ENCODE data around the gene FAM162A. TPM values are rescaled to one million over a fixed set of nuclear protein-coding genes. Genes with fewer than 3 reads are reported as not detected.

FAM162A gene
- total and polyA plus RNA-seq, 2 donors (not counting 3 experiments of a cell fraction or from before 2014, with no cell fraction given): 12.6 to 23.4 TPM

- Histone ChIP-seq H3K9me1 (replicated peaks; ENCODE audit: control insufficient read depth, extremely low read depth, insufficient read depth, low read length) (no peaks in the 10 kb centered on the region), H3K27ac (ENCODE audit: insufficient read depth, low read depth, low read length) (no peak overlapping the region), H3K27me3 (ENCODE audit: control insufficient read depth in 2 of 2, insufficient read depth in 2 of 2, low read length in 2 of 2) (no peaks in the 10 kb centered on the region), H3K4me2 (ENCODE audit: insufficient read depth, low read length) (no peak overlapping the region), H3K36me3 (ENCODE audit: control insufficient read depth in 2 of 2, extremely low read depth in 1 of 2, insufficient read depth in 2 of 2, low read length in 2 of 2) (no peaks in the 10 kb centered on the region), H2AFZ (ENCODE audit: low read depth, low read length) (no peak overlapping the region), H3K9me3 (replicated peaks; ENCODE audit: control insufficient read depth, insufficient read depth, low read length) (no peaks in the 10 kb centered on the region), H3K4me3 (replicated peaks in 1 of 3; ENCODE audit: insufficient read depth in 1 of 3, low read depth in 1 of 3, low read length in 3 of 3) (no peak overlapping the region), H3K4me1 (ENCODE audit: control insufficient read depth, extremely low read depth, insufficient read depth, low read length) (no peaks in the 10 kb centered on the region), H3K79me2 (ENCODE audit: control insufficient read depth, insufficient read depth, low read length) (no peaks in the 10 kb centered on the region), H4K20me1 (replicated peaks; ENCODE audit: control insufficient read depth, extremely low read depth, insufficient read depth, low read length) (no peaks in the 10 kb centered on the region), H3K9ac (replicated peaks; ENCODE audit: extremely low read depth, insufficient read depth, low read length) (no peak overlapping the region)
- ChIA-PET CTCF (no interaction called here), POLR2A (no interaction called here)
- dilution Hi-C loops (cut with MboI; ENCODE audit: extremely low pct_ligation_motif_present, low sequenced_read_pairs): no loop called here
- BruUV-seq (replicated peaks): no TSS peak
- DNase-seq (ENCODE audit: low read depth, low spot score): no peak
- no peak for TF ChIP-seq POLR2AphosphoS5 (IDR thresholded peaks at IDR 0.05; ENCODE audit: insufficient read depth, low read depth, low read length)
- TF ChIP-seq MAX (IDR thresholded peaks at IDR 0.05; ENCODE audit: insufficient read depth, insufficient read length): no peak
- no peak for TF ChIP-seq JUN (IDR thresholded peaks at IDR 0.05; ENCODE audit: borderline replicate concordance, insufficient read depth, insufficient read length, low read depth)
- no peak for TF ChIP-seq EZH2 (IDR thresholded peaks at IDR 0.05; ENCODE audit: borderline replicate concordance, low read depth, low read length, severe bottlenecking)
- no peak for TF ChIP-seq MYC (IDR thresholded peaks at IDR 0.05; ENCODE audit: low read depth, low read length)
- intact Hi-C loops (cut with micrococcal nuclease): no loop called here
- no peak for FAIRE-seq
Observed at GRCh38 chr3:122351612-122352011, 32.4 kb upstream of the FAM162A start.

- Histone ChIP-seq H4K20me1 (replicated peaks; ENCODE audit: control insufficient read depth, extremely low read depth, insufficient read depth, low read length) (no peaks in the 10 kb centered on the region), H3K4me2 (ENCODE audit: insufficient read depth, low read length) (no peak overlapping the region), H3K4me3 (replicated peaks in 1 of 3; ENCODE audit: insufficient read depth in 1 of 3, low read depth in 1 of 3, low read length in 3 of 3) (no peak overlapping the region), H3K4me1 (ENCODE audit: control insufficient read depth, extremely low read depth, insufficient read depth, low read length) (no peaks in the 10 kb centered on the region), H3K9me3 (replicated peaks; ENCODE audit: control insufficient read depth, insufficient read depth, low read length) (no peaks in the 10 kb centered on the region), H3K36me3 (ENCODE audit: control insufficient read depth in 2 of 2, extremely low read depth in 1 of 2, insufficient read depth in 2 of 2, low read length in 2 of 2) (no peaks in the 10 kb centered on the region), H3K9ac (replicated peaks; ENCODE audit: extremely low read depth, insufficient read depth, low read length) (no peak overlapping the region), H3K9me1 (replicated peaks; ENCODE audit: control insufficient read depth, extremely low read depth, insufficient read depth, low read length) (no peaks in the 10 kb centered on the region), H3K79me2 (ENCODE audit: control insufficient read depth, insufficient read depth, low read length) (no peaks in the 10 kb centered on the region), H3K27me3 (ENCODE audit: control insufficient read depth in 2 of 2, insufficient read depth in 2 of 2, low read length in 2 of 2) (no peaks in the 10 kb centered on the region), H2AFZ (ENCODE audit: low read depth, low read length) (no peak overlapping the region), H3K27ac (ENCODE audit: insufficient read depth, low read depth, low read length) (no peak overlapping the region)
- BruUV-seq (replicated peaks): no TSS peak
- CTCF ChIA-PET: no interaction called here
- TF ChIP-seq MAX (IDR thresholded peaks at IDR 0.05; ENCODE audit: insufficient read depth, insufficient read length) (no peak), POLR2A (IDR thresholded peaks at IDR 0.05; ENCODE audit: low read depth, low read length) (no peak), EZH2 (IDR thresholded peaks at IDR 0.05; ENCODE audit: borderline replicate concordance, low read depth, low read length, severe bottlenecking) (no peak), MYC (IDR thresholded peaks at IDR 0.05; ENCODE audit: low read depth, low read length) (no peak), JUN (IDR thresholded peaks at IDR 0.05; ENCODE audit: borderline replicate concordance, insufficient read depth, insufficient read length, low read depth) (no peak), CTCF (IDR thresholded peaks at IDR 0.05; ENCODE audit: extremely low read depth in 1 of 2, insufficient read depth in 1 of 2, low read depth in 1 of 2, low read length in 2 of 2) (no peak), FOS (IDR thresholded peaks at IDR 0.05; ENCODE audit: borderline replicate concordance, insufficient read depth, low read length) (no peak), GATA2 (IDR thresholded peaks at IDR 0.05; ENCODE audit: insufficient read depth, insufficient read length, low read depth, low read length) (no peak), POLR2AphosphoS5 (IDR thresholded peaks at IDR 0.05; ENCODE audit: insufficient read depth, low read depth, low read length) (no peak)
- no peak for FAIRE-seq
- POLR2A ChIA-PET: no interaction called here
- intact Hi-C loops (cut with micrococcal nuclease): no loop called here
- dilution Hi-C loops (cut with MboI; ENCODE audit: extremely low pct_ligation_motif_present, low sequenced_read_pairs): no loop called here
- DNase-seq (ENCODE audit: low read depth, low spot score): no peak
Observed at GRCh38 chr3:122353215-122353614, 30.8 kb upstream of the FAM162A start.

Data from endothelial cell of umbilical vein (primary cell).